Measurements from ENCODE around the gene ABCA1.

ABCA1 gene

DNA sequence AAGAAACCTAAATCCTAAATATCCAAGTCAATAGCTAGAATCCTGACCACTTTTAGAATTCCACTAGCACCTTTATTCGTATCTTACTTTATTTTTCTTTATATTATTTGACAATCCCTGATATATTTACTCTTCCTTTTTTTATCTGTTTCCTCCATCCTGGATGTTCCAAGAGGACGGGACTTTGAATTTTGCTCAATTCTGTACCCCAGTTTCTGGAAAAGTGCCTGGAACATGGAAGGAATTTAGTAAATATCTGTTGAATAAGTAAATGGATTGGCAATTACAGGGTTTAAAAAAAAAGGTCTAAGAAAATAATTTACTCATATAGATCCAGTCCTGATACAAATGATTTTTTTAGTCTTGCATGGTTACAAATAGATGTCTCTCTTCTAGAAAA lies 181.7 kb downstream of the ABCA1 start:
- Histone ChIP-seq H4K8ac (ENCODE audit: low read depth, low read length) (no peak overlapping the region), H3K9ac (ENCODE audit: low read length) (no peak overlapping the region), H3K18ac (ENCODE audit: low read length) (no peak overlapping the region), H3K14ac (ENCODE audit: low read length) (no peak overlapping the region), H4K12ac (ENCODE audit: low read depth, low read length) (no peak overlapping the region), H3K4ac (ENCODE audit: low read depth, low read length) (no peak overlapping the region), H3K4me1 (ENCODE audit: control insufficient read depth in 1 of 2, insufficient read depth in 2 of 2, low read length in 2 of 2) (no peaks in the 10 kb centered on the region), H4K91ac (ENCODE audit: low read depth, low read length) (no peak overlapping the region), H3K36me3 (ENCODE audit: control insufficient read depth in 1 of 2, insufficient read depth in 2 of 2, low read length in 2 of 2) (no peaks in the 10 kb centered on the region), H3K79me2 (ENCODE audit: control insufficient read depth, insufficient read depth, low read length, poor library complexity) (peaks cover 6% of the 10 kb centered on the region), H3K9me3 (ENCODE audit: insufficient read depth, low read depth, low read length) (no peaks in the 10 kb centered on the region), H2AFZ (ENCODE audit: insufficient read depth, low read length, poor library complexity) (no peak overlapping the region), H3K27me3 (ENCODE audit: insufficient read depth, low read length) (no peaks in the 10 kb centered on the region), H3K4me2 (ENCODE audit: low read length) (no peak overlapping the region), H2BK12ac (ENCODE audit: low read length) (no peak overlapping the region), H3K27ac (ENCODE audit: low read depth, low read length) (no peak overlapping the region), H3K4me3 (ENCODE audit: low read depth, low read length) (no peak overlapping the region), H2BK5ac (ENCODE audit: low read depth, low read length, poor library complexity) (no peak overlapping the region), H2AK5ac (ENCODE audit: low read length) (no peak overlapping the region), H2BK120ac (ENCODE audit: insufficient read depth, low read length, poor library complexity) (no peak overlapping the region), H3K79me1 (ENCODE audit: low read length) (peaks cover 9% of the 10 kb centered on the region), H3K23ac (ENCODE audit: low read length) (no peak overlapping the region)
- no peak for DNase-seq
- no CpG with 5 or more reads among the region's 2 CpGs for WGBS (ENCODE audit: extremely low coverage, insufficient coverage, insufficient read length)

DNA sequence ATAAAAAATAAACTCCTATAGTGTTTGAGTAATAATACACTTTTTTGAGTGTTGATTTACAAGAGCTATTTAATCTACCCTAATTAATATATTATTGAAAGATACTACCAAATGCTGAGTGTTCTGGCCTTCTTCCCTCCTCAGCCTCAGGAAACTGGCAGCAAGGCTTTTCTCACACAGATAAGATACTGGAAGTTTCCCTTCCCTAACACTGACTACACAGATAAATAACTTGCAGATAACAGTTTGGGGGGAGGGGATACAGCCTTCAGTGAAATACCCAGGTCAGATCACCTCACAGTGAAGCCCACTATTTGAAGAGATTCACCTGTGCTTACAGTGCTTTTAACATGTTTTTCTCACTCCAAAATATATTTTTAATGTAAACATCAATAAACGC lies 182.1 kb downstream of the ABCA1 start:
- H3K4ac ChIP-seq (ENCODE audit: low read depth, low read length), result no peak overlapping the region
- H3K18ac ChIP-seq (ENCODE audit: low read length), result no peak overlapping the region
- H3K79me2 ChIP-seq (ENCODE audit: control insufficient read depth, insufficient read depth, low read length, poor library complexity), result peaks cover 6% of the 10 kb centered on the region
- no peaks in the 10 kb centered on the region for H3K9me3 ChIP-seq (ENCODE audit: insufficient read depth, low read depth, low read length)
- no peak overlapping the region for H3K27ac ChIP-seq (ENCODE audit: low read depth, low read length)
- DNase-seq, result no peak
- H3K14ac ChIP-seq (ENCODE audit: low read length), result no peak overlapping the region
- no peak overlapping the region for H3K9ac ChIP-seq (ENCODE audit: low read length)
- H2BK5ac ChIP-seq (ENCODE audit: low read depth, low read length, poor library complexity), result no peak overlapping the region
- H2AFZ ChIP-seq (ENCODE audit: insufficient read depth, low read length, poor library complexity), result no peak overlapping the region
- H4K91ac ChIP-seq (ENCODE audit: low read depth, low read length), result no peak overlapping the region
- no peak overlapping the region for H3K4me2 ChIP-seq (ENCODE audit: low read length)
- no peaks in the 10 kb centered on the region for H3K4me1 ChIP-seq (ENCODE audit: control insufficient read depth in 1 of 2, insufficient read depth in 2 of 2, low read length in 2 of 2)
- H3K4me3 ChIP-seq (ENCODE audit: low read depth, low read length), result no peak overlapping the region
- no peak overlapping the region for H2AK5ac ChIP-seq (ENCODE audit: low read length)
- no peaks in the 10 kb centered on the region for H3K27me3 ChIP-seq (ENCODE audit: insufficient read depth, low read length)
- no peaks in the 10 kb centered on the region for H3K36me3 ChIP-seq (ENCODE audit: control insufficient read depth in 1 of 2, insufficient read depth in 2 of 2, low read length in 2 of 2)
- no peak overlapping the region for H4K8ac ChIP-seq (ENCODE audit: low read depth, low read length)
- no peak overlapping the region for H2BK120ac ChIP-seq (ENCODE audit: insufficient read depth, low read length, poor library complexity)
- no CpG with 5 or more reads among the region's 1 CpG for WGBS (ENCODE audit: extremely low coverage, insufficient coverage, insufficient read length)
- H4K12ac ChIP-seq (ENCODE audit: low read depth, low read length), result no peak overlapping the region
- no peak overlapping the region for H3K23ac ChIP-seq (ENCODE audit: low read length)
- peaks cover 9% of the 10 kb centered on the region for H3K79me1 ChIP-seq (ENCODE audit: low read length)
- H2BK12ac ChIP-seq (ENCODE audit: low read length), result no peak overlapping the region

DNA sequence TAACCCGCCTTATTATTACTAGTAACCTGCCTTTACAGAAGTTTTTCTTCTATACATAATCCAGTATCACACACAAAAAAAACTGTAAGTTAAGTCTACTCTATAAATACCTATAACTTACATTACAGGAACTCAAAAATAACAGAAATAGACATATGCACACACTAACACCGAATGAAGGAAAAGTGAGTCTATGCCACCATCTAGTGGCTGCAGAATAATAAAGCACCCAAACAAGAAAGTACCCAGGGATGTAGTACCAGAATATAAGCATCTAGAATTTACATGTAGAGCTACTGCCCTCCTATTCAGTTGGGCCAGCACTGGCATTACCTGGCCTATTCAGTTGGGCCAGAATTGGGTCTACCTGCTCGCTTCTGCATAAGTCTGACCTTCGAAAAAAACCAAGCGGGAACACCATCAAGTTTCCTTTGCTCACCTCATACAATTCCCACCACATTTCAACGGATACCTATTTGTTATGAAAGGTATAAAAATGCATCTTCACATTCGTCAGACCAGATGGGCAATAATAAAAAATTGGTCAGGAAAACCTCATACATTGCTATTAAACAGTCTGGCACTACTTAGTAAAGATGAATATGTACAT lies 184.5 kb downstream of the ABCA1 start:
- no peaks in the 10 kb centered on the region for H3K36me3 ChIP-seq (ENCODE audit: control insufficient read depth in 1 of 2, insufficient read depth in 2 of 2, low read length in 2 of 2)
- no peak overlapping the region for H3K14ac ChIP-seq (ENCODE audit: low read length)
- no peak overlapping the region for H3K27ac ChIP-seq (ENCODE audit: low read depth, low read length)
- no peak overlapping the region for H4K91ac ChIP-seq (ENCODE audit: low read depth, low read length)
- no peak overlapping the region for H2BK12ac ChIP-seq (ENCODE audit: low read length)
- H3K9ac ChIP-seq (ENCODE audit: low read length), result peak overlapping the region; percentile 63
- H3K4me2 ChIP-seq (ENCODE audit: low read length), result no peak overlapping the region
- WGBS (ENCODE audit: extremely low coverage, insufficient coverage, insufficient read length), result no CpG with 5 or more reads among the region's 7 CpGs
- no peak overlapping the region for H3K4ac ChIP-seq (ENCODE audit: low read depth, low read length)
- H3K79me2 ChIP-seq (ENCODE audit: control insufficient read depth, insufficient read depth, low read length, poor library complexity), result peaks cover 6% of the 10 kb centered on the region
- no peak overlapping the region for H2BK120ac ChIP-seq (ENCODE audit: insufficient read depth, low read length, poor library complexity)
- no peak overlapping the region for H2AFZ ChIP-seq (ENCODE audit: insufficient read depth, low read length, poor library complexity)
- no peak overlapping the region for H3K23ac ChIP-seq (ENCODE audit: low read length)
- DNase-seq, result peak; percentile 8 to 80
- no peak overlapping the region for H2BK5ac ChIP-seq (ENCODE audit: low read depth, low read length, poor library complexity)
- no peak overlapping the region for H4K12ac ChIP-seq (ENCODE audit: low read depth, low read length)
- peaks cover 9% of the 10 kb centered on the region for H3K79me1 ChIP-seq (ENCODE audit: low read length)
- no peak overlapping the region for H4K8ac ChIP-seq (ENCODE audit: low read depth, low read length)
- H3K4me3 ChIP-seq (ENCODE audit: low read depth, low read length), result no peak overlapping the region
- H3K9me3 ChIP-seq (ENCODE audit: insufficient read depth, low read depth, low read length), result no peaks in the 10 kb centered on the region
- H3K18ac ChIP-seq (ENCODE audit: low read length), result no peak overlapping the region
- H2AK5ac ChIP-seq (ENCODE audit: low read length), result no peak overlapping the region
- H3K27me3 ChIP-seq (ENCODE audit: insufficient read depth, low read length), result no peaks in the 10 kb centered on the region
- no peaks in the 10 kb centered on the region for H3K4me1 ChIP-seq (ENCODE audit: control insufficient read depth in 1 of 2, insufficient read depth in 2 of 2, low read length in 2 of 2)

DNA sequence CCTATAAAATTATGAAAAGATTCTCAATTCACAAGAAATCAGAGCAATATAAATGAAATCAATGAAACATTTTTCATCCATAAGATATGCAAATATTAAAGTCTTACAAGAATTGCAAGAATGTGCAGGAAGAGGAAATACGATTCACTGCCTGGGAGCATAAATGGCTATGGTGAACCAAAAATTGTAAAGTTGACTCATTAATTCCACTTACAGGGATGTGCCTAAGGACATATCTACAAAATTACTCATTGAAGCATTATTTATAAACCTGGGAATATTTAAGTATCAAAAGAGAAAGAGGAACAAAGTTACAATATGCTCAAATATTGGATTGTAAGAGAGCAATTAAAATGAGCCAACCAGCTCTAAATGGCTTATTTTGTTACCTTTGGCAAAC lies 187.3 kb downstream of the ABCA1 start:
- Histone ChIP-seq H3K36me3 (ENCODE audit: control insufficient read depth in 1 of 2, insufficient read depth in 2 of 2, low read length in 2 of 2) (no peaks in the 10 kb centered on the region), H2BK12ac (ENCODE audit: low read length) (no peak overlapping the region), H3K79me2 (ENCODE audit: control insufficient read depth, insufficient read depth, low read length, poor library complexity) (no peaks in the 10 kb centered on the region), H4K8ac (ENCODE audit: low read depth, low read length) (no peak overlapping the region), H3K9me3 (ENCODE audit: insufficient read depth, low read depth, low read length) (no peaks in the 10 kb centered on the region), H4K12ac (ENCODE audit: low read depth, low read length) (no peak overlapping the region), H3K4me2 (ENCODE audit: low read length) (no peak overlapping the region), H3K9ac (ENCODE audit: low read length) (no peak overlapping the region), H2AK5ac (ENCODE audit: low read length) (no peak overlapping the region), H3K4me3 (ENCODE audit: low read depth, low read length) (no peak overlapping the region), H3K27me3 (ENCODE audit: insufficient read depth, low read length) (no peaks in the 10 kb centered on the region), H2BK120ac (ENCODE audit: insufficient read depth, low read length, poor library complexity) (no peak overlapping the region), H3K18ac (ENCODE audit: low read length) (no peak overlapping the region), H3K79me1 (ENCODE audit: low read length) (no peaks in the 10 kb centered on the region), H4K91ac (ENCODE audit: low read depth, low read length) (no peak overlapping the region), H3K27ac (ENCODE audit: low read depth, low read length) (no peak overlapping the region), H3K14ac (ENCODE audit: low read length) (no peak overlapping the region), H2AFZ (ENCODE audit: insufficient read depth, low read length, poor library complexity) (no peak overlapping the region), H3K4me1 (ENCODE audit: control insufficient read depth in 1 of 2, insufficient read depth in 2 of 2, low read length in 2 of 2) (no peaks in the 10 kb centered on the region), H3K23ac (ENCODE audit: low read length) (no peak overlapping the region), H2BK5ac (ENCODE audit: low read depth, low read length, poor library complexity) (no peak overlapping the region), H3K4ac (ENCODE audit: low read depth, low read length) (no peak overlapping the region)
- WGBS (ENCODE audit: extremely low coverage, insufficient coverage, insufficient read length), result no CpG with 5 or more reads among the region's 1 CpG
- no peak for DNase-seq

Measured in trophoblast cell (in vitro differentiated cells and primary cell).